Esophagus squamous epithelium (tissue), 4 donors: ENCODE results near the gene CTSA.

Source experiments
- POLR2A ChIP-seq, 4 donors: fragments of 450-650 bp; IDR thresholded peaks; one replicate each; pipeline ENCODE4 v1.6.1; 2017; ENCODE audit warnings: antibody characterized with exemption in 4 of 4, mild to moderate bottlenecking in 4 of 4, moderate library complexity in 3 of 4
- TF ChIP-seq, protein P1 (sequence below), 6 experiments: fragments of 450-650 bp in 4 of 6; fragments of 200-600 bp in 2 of 6; sonication (generic) in 2 of 6; IDR thresholded peaks; one replicate each; pipeline ENCODE4 v1.5.1; 2016 to 2019; ENCODE audit warnings: antibody characterized with exemption in 6 of 6, mild to moderate bottlenecking in 4 of 6, moderate library complexity in 4 of 6

DNA sequence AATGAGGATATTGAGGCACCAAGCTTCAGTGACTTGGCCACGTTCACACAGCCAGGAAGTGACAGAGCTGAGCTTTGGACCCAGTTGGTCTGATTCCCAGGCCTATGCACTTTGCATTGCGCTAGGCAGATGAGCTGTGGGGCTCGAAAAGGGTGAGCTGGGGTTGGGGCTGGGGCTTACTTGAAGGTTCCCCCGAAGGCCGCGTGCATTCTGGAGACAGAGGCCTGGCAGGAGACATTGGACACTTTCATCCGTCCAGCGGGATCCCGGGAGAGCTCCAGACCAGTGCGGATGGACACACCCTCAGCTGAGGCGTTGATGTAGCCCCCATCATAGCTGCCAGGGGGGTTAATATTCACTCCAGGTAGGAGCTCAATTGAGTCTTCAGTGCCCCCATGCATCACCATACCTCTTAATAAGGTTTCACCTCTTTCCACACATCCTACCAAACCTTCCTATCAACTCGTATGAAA, 18.2 kb downstream of the CTSA start:
- TF ChIP-seq, protein P1, sequence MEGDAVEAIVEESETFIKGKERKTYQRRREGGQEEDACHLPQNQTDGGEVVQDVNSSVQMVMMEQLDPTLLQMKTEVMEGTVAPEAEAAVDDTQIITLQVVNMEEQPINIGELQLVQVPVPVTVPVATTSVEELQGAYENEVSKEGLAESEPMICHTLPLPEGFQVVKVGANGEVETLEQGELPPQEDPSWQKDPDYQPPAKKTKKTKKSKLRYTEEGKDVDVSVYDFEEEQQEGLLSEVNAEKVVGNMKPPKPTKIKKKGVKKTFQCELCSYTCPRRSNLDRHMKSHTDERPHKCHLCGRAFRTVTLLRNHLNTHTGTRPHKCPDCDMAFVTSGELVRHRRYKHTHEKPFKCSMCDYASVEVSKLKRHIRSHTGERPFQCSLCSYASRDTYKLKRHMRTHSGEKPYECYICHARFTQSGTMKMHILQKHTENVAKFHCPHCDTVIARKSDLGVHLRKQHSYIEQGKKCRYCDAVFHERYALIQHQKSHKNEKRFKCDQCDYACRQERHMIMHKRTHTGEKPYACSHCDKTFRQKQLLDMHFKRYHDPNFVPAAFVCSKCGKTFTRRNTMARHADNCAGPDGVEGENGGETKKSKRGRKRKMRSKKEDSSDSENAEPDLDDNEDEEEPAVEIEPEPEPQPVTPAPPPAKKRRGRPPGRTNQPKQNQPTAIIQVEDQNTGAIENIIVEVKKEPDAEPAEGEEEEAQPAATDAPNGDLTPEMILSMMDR (IDR thresholded peaks at IDR 0.05), result no peak
- TF ChIP-seq POLR2A (IDR thresholded peaks at IDR 0.05), result no peak
